ENCODE measurements around the gene HCN2. TPM values are rescaled to one million over a fixed set of nuclear protein-coding genes. Genes with fewer than 3 reads are reported as not detected.

The HCN2 gene
- total and polyA plus RNA-seq, 8 donors, result 0.12 to 0.82 (median 0.21) TPM

DNA sequence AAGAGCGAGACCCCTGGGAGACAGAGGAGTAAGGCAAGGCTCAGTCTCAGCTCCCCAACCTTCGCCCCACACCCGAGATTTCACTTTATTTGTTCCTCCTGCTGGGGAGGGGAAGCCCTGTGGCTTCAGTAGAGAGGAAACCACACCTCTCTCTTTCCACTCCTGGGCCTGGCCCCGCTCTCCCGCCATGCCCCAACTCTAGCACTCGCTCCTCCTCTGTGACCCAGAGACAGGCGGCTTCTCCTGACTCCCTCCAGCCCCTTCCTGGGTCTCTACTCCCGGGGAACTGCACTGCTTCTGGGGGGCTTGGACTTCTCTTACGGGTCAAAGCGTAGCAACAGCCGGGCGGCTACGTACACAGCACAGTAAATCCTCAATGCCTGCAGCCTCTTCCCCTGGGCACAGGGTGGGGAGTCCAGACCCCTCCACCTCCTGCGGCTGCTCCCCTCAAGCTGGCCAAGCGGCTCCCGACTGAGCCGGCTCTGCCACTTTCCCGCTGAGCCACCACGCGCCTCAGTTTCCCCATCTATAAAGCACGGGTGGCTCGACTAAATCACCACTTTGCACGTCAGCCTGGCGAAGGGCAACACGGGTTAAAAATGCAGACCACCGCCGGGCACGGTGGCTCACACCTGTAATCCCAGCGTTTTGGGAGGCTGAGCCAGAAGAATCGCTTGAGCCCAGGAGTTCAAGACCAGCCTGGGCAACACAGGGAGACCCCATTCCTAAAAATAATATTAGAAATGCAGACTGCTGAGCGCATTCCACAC, 71.9 kb downstream of the HCN2 start:
- H3K27ac ChIP-seq, result peak overlapping the region; percentile 56 to 85 (median 66)
- no peaks in the 10 kb centered on the region for H3K9me3 ChIP-seq
- H3K4me1 ChIP-seq, result peaks cover 0 to 22% (median 8%) of the 10 kb centered on the region in 3 donors
- 9 to 12% methylated on average over 31 of the region's 31 CpGs for WGBS, 2 donors
- TF ChIP-seq, protein P1, sequence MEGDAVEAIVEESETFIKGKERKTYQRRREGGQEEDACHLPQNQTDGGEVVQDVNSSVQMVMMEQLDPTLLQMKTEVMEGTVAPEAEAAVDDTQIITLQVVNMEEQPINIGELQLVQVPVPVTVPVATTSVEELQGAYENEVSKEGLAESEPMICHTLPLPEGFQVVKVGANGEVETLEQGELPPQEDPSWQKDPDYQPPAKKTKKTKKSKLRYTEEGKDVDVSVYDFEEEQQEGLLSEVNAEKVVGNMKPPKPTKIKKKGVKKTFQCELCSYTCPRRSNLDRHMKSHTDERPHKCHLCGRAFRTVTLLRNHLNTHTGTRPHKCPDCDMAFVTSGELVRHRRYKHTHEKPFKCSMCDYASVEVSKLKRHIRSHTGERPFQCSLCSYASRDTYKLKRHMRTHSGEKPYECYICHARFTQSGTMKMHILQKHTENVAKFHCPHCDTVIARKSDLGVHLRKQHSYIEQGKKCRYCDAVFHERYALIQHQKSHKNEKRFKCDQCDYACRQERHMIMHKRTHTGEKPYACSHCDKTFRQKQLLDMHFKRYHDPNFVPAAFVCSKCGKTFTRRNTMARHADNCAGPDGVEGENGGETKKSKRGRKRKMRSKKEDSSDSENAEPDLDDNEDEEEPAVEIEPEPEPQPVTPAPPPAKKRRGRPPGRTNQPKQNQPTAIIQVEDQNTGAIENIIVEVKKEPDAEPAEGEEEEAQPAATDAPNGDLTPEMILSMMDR (IDR thresholded peaks at IDR 0.05), result no peak
- H3K4me3 ChIP-seq, result peak overlapping the region; percentile 80 to 100 (median 98)
- peak in 2 of 6 donors; percentile 44 to 56 for DNase-seq
- no peaks in the 10 kb centered on the region for H3K27me3 ChIP-seq
- FAIRE-seq, result no peak
- intact Hi-C loops (cut with DNase I), result loop anchor here in 1 of 3 donors (10.0 kb wide), 1 partner anchor 73 kb away; no protein-coding TSS in a partner anchor
- ATAC-seq, result peak in 2 of 4 donors; percentile 9 to 10
- H3K36me3 ChIP-seq, result no peaks in the 10 kb centered on the region

DNA sequence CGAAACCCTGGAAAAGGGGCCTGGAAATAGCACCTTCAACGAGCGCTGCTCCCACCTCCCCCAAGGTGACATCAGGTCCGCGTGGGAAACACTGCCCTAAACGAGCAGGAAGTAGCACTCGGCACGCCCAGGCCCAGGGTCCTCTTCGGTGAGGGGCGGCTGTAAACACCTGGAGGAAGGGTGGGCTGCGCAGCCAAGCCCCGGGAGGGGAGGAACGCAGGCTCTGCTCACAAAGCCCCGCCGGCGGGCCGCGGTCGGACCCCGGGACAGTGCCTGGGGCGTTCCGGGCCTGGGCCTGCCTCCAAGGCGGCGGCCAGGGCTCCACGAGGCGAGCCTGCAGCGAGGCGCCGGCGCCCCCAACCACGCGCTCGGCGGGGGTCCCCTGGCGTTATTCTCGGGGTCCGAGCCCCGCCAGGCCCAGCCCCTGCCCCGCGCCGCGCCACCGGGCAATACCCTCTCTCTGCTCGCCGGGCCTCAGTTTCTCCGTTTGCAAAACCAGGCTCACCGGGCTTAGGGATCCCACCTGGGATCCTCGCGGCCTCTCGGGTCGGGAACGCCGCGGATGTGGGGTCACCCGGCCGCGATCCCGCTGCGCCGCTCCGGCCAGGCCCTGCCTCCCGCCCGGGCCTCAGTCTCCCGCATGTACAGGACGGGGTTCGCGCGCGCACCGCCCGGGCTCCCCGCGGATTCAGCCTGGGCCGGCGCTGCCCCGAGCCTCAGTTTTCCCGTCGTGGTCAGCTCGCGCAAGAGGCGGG, 72.7 kb downstream of the HCN2 start:
- H3K4me1 ChIP-seq, result peaks cover 0 to 22% (median 8%) of the 10 kb centered on the region in 3 donors
- WGBS, 2 donors, result 0 to 1% methylated on average over 60 to 81 of the region's 81 CpGs
- intact Hi-C loops (cut with DNase I), result loop anchor here in 1 of 3 donors (10.0 kb wide), 1 partner anchor 72 kb away; no protein-coding TSS in a partner anchor

DNA sequence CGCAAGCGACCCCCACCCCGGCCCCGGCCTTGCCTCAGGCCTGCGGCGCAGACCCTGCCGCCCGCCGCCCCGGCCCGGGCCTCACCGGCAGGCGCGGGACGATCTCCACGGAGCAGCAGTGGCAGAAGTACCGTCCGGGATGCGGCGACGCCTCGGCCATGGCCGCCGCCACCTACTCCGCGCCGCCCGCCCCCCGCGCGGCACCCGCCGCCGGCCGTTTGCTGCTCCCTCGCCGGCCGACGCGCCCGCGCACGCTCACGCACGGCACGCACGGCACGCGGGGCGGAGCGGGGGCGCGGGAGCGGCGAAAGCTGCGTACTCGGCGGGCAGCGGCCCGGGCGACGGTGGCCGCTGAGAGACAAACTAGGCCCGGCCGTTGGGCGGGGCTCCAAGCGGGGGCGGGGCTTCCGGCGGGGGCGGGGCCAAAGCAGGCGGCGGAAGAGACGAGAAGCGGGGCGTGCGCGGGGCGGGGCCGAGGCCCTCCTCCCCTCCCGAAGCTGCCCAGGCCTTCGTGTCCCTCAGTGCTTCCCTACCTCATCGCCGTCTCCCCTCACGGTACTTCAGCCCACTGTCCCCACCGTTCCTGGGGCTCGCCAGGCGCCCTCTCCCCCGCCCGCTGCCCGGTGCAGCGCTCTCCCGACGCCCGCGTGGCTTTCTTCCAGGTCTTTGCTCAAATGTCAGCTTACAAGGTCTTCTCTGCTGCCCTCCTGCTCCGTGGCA, 73.4 kb downstream of the HCN2 start, which contains the start of gene RNF126:
TSS of gene RNF126 (minus strand) at position 253 of the 720 bp plus-strand sequence. CDS start at position 160, 93 bp downstream.
- Histone ChIP-seq H3K27ac (peak within 1 kb of the TSS; percentile 79 to 93 (median 84)), H3K9me3 (no peaks in the 10 kb centered on the region), H3K36me3 (no peaks in the 10 kb centered on the region), H3K4me3 (peak within 1 kb of the TSS; percentile 80 to 100 (median 98)), H3K27me3 (no peaks in the 10 kb centered on the region), H3K4me1 (peaks cover 0 to 22% (median 8%) of the 10 kb centered on the region in 3 donors)
- peak; percentile 82 to 98 (median 95) for DNase-seq
- ATAC-seq, result peak; percentile 82 to 86 (median 84)
- WGBS, 2 donors, result 1% methylated on average over 33 to 97 of the region's 97 CpGs
- no peak for FAIRE-seq
- TF ChIP-seq, protein P1 (IDR thresholded peaks at IDR 0.05), result no peak
- intact Hi-C loops (cut with DNase I), result loop anchor here in 1 of 3 donors (10.0 kb wide), 1 partner anchor 72 kb away; no protein-coding TSS in a partner anchor

More for the DNA sequence above, 72.7 kb downstream of the HCN2 start:
- no peaks in the 10 kb centered on the region for H3K27me3 ChIP-seq
- H3K36me3 ChIP-seq, result no peaks in the 10 kb centered on the region
- TF ChIP-seq, protein P1 (IDR thresholded peaks at IDR 0.05), result no peak
- H3K27ac ChIP-seq, result peak overlapping the region; percentile 56 to 85 (median 66)
- H3K4me3 ChIP-seq, result peak overlapping the region; percentile 80 to 100 (median 98)
- ATAC-seq, result peak in 2 of 4 donors; percentile 11 to 28
- FAIRE-seq, result no peak
- peak in 5 of 6 donors; percentile 59 to 88 (median 75) for DNase-seq
- no peaks in the 10 kb centered on the region for H3K9me3 ChIP-seq

DNA sequence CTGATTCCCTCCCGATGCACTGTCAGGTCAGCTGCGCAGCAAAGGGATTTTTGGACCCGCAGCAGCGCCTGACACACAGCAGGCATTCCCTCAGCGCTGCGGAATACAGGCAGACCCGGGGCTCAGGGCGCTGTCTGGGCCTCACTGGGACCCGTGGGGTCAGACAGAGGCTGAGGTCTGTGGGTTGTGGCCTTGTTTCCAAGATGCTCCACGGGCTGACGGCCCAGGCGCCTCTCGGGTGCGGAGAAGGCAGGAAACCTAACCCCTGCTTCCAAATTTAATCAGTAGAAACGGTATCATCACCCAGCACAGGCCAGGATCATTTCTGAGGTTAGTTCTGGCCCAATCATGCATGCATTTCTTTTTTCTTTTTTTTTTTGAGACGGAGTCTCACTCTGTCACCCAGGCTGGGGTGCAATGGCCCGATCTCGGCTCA, 74.0 kb downstream of the HCN2 start:
- TF ChIP-seq, protein P1 (IDR thresholded peaks at IDR 0.05), result no peak
- peak in 1 of 4 donors; percentile 1 for ATAC-seq
- Histone ChIP-seq H3K9me3 (no peaks in the 10 kb centered on the region), H3K27ac (peak overlapping the region; percentile 74 to 93 (median 82)), H3K27me3 (no peaks in the 10 kb centered on the region), H3K36me3 (no peaks in the 10 kb centered on the region), H3K4me1 (peaks cover 0 to 22% (median 8%) of the 10 kb centered on the region in 3 donors), H3K4me3 (peak overlapping the region; percentile 7 to 99 (median 62))
- DNase-seq, result no peak
- intact Hi-C loops (cut with DNase I), result loop anchor here in 1 of 3 donors (10.0 kb wide), 1 partner anchor 71 kb away; no protein-coding TSS in a partner anchor
- 47 to 54% methylated on average over 18 of the region's 18 CpGs for WGBS, 2 donors
- no peak for FAIRE-seq

Measured in pancreas (tissue), 10 donors.